HepG2 (cell line): ENCODE measurements around the gene FAM3A. TPM values are rescaled to one million over a fixed set of nuclear protein-coding genes. Genes with fewer than 3 reads are reported as not detected.

Source experiments
- ATAC-seq: fragments of 200-7000 bp; cut with Tn5 transposase; 3 replicates; pipeline ENCODE4 v1.9.1; 2020; ENCODE audit warnings: mild to moderate bottlenecking, moderate library complexity
- BruUV-seq: library from RNA; stranded (reverse); fragments of 400-500 nt; replicated peaks from 2 replicates; lab custom pipeline; 2021; lab: Mats Ljungman, UMichigan
- CTCF ChIA-PET: fragments of 300-600 bp; formaldehyde crosslinking; extraction: SDS; loops from one replicate; lab custom pipeline; 2021; ENCODE audit warnings: low total read pairs, inconsistent platforms, low intra/inter-chr PET ratio; lab: Yijun Ruan, JAX
- POLR2A ChIA-PET: fragments of 350-600 bp; sonication (Branson Sonifier 250); formaldehyde crosslinking; loops from one replicate; lab custom pipeline; 2020; ENCODE audit warnings: antibody characterized with exemption, inconsistent platforms; lab: Yijun Ruan, JAX
- DNase-seq: peaks from one replicate; pipeline ENCODE4 v3.0.0-alpha.2; 2015; ENCODE audit warnings: low spot score
- FAIRE-seq: peaks from 3 replicates; lab custom pipeline; 2011; peaks lifted over from hg19 to GRCh38; lab: Jason Lieb, UNC
- H2AFZ ChIP-seq: one replicate; pipeline ENCODE4 v1.6.1; 2011; ENCODE audit warnings: low read length, inconsistent platforms
- H3K27ac ChIP-seq: fragments of 300-600 bp; 3 replicates; pipeline ENCODE4 v1.8.0; 2011; ENCODE audit warnings: mixed run types, mild to moderate bottlenecking, mixed read lengths, low read length, inconsistent platforms; ENCODE audit not compliant: insufficient read depth; ENCODE audit errors: extremely low read length
- H3K27me3 ChIP-seq, 2 experiments: fragments of 200-600 bp in 1 of 2; 2 replicates in 1 of 2; 3 replicates in 1 of 2; pipeline versions ENCODE4 v1.6.0 to v1.8.0; 2011; ENCODE audit warnings: low read length in 2 of 2, mild to moderate bottlenecking in 2 of 2, moderate library complexity in 2 of 2, inconsistent platforms in 1 of 2; ENCODE audit not compliant: insufficient read depth in 2 of 2, control insufficient read depth in 1 of 2
- H3K36me3 ChIP-seq, 2 experiments: fragments of 200-600 bp in 1 of 2; replicated peaks in 1 of 2; 2 replicates in 1 of 2; 3 replicates in 1 of 2; pipeline versions ENCODE4 v1.5.1 to v1.8.0; 2011; ENCODE audit warnings: low read length in 2 of 2, inconsistent platforms in 1 of 2; ENCODE audit not compliant: insufficient read depth in 2 of 2, control insufficient read depth in 1 of 2
- H3K4me1 ChIP-seq: 2 replicates; pipeline ENCODE4 v1.5.1; 2012; ENCODE audit warnings: low read length, inconsistent platforms; ENCODE audit not compliant: insufficient read depth
- H3K4me2 ChIP-seq: 2 replicates; pipeline ENCODE4 v1.6.0; 2011; ENCODE audit warnings: low read depth, low read length, inconsistent platforms
- H3K4me3 ChIP-seq, 3 experiments: fragments of 200-600 bp in 1 of 3; sonication (generic), shearing (Covaris generic) in 1 of 3; replicated peaks in 1 of 3; 2 replicates each; pipeline ENCODE4 v1.5.1; 2011 to 2016; ENCODE audit warnings: low read length in 3 of 3, inconsistent platforms in 2 of 3, low read depth in 2 of 3, mild to moderate bottlenecking in 2 of 3, control low read depth in 1 of 3, mixed read lengths in 1 of 3; ENCODE audit not compliant: insufficient read depth in 1 of 3
- H3K79me2 ChIP-seq: one replicate; pipeline ENCODE4 v1.6.1; 2011; ENCODE audit warnings: low read length, inconsistent platforms; ENCODE audit not compliant: insufficient read depth
- H3K9ac ChIP-seq: 2 replicates; pipeline ENCODE4 v1.6.0; 2011; ENCODE audit warnings: mild to moderate bottlenecking, low read depth, low read length, inconsistent platforms; ENCODE audit not compliant: insufficient read depth
- H3K9me3 ChIP-seq: 2 replicates; pipeline ENCODE4 v1.5.1; 2012; ENCODE audit warnings: mild to moderate bottlenecking, low read length
- H4K20me1 ChIP-seq: 2 replicates; pipeline ENCODE4 v1.6.0; 2011; ENCODE audit warnings: inconsistent platforms, mild to moderate bottlenecking, low read length, moderate library complexity; ENCODE audit not compliant: insufficient read depth
- CSRNP2 ChIP-seq: sonication (generic); formaldehyde crosslinking; conservative IDR thresholded peaks from 2 replicates; pipeline ENCODE4 v1.8.0; 2022; ENCODE audit warnings: low read depth, missing genetic modification reagents
- CTCF ChIP-seq: sonication (generic); formaldehyde crosslinking; IDR thresholded peaks from 2 replicates; pipeline ENCODE4 v1.5.0; 2020; ENCODE audit warnings: mild to moderate bottlenecking, missing genetic modification reagents, moderate library complexity
- RAD51 ChIP-seq: fragments of 450-650 bp; IDR thresholded peaks from 2 replicates; pipeline ENCODE4 v1.6.1; 2016; ENCODE audit warnings: borderline replicate concordance
- USF2 ChIP-seq, 2 experiments: sonication (generic) in 1 of 2; formaldehyde crosslinking in 1 of 2; IDR thresholded peaks; 2 replicates each; pipeline versions ENCODE4 v1.5.1 to v1.6.1; 2011 to 2020; ENCODE audit warnings: borderline replicate concordance in 1 of 2, low read depth in 1 of 2, low read length in 1 of 2, mild to moderate bottlenecking in 1 of 2, missing genetic modification reagents in 1 of 2, moderate library complexity in 1 of 2
- YY1 ChIP-seq: IDR thresholded peaks from 2 replicates; pipeline ENCODE4 v1.6.1; 2011; ENCODE audit warnings: low read length, low read depth, moderate library complexity, mild to moderate bottlenecking; ENCODE audit not compliant: insufficient read depth, insufficient replicate concordance
- WGBS: methylation state at CpG from one replicate; pipeline ENCODE4 v1.1.6; 2017; ENCODE audit warnings: low lambda C conversion rate; 5-methylcytosine and 5-hydroxymethylcytosine counted together
- in situ Hi-C: cut with HindIII; loops from 2 replicates; pipeline ENCODE4 v1.10.0; 2017; ENCODE audit warnings: low pct_unique_long_range_greater_than_20kb; ENCODE audit not compliant: extremely low pct_ligation_motif_present
- intact Hi-C: fragments of 100-400 bp; cut with micrococcal nuclease; formaldehyde crosslinking; loops from one replicate; pipeline ENCODE4 v1.10.0; 2022; ENCODE audit not compliant: unreplicated experiment
- polyA plus RNA-seq, 8 experiments: library from polyadenylated mRNA; depleted of rRNA in 3 of 8; stranded (reverse) in 7 of 8; unstranded in 1 of 8; fragments of >200 nt; fragmentation: Illumina TruSeq in 4 of 8; extraction: Trizol in 4 of 8; gene quantifications; 2 replicates each; pipeline versions ENCODE4 v1.2.1 to v1.2.3, GENCODE V29; 2011 to 2016; ENCODE audit warnings: low read depth in 4 of 8, missing spikeins in 1 of 8, mixed read lengths in 1 of 8; ENCODE audit not compliant: insufficient read depth in 1 of 8
- total RNA-seq, 5 experiments: library from RNA; depleted of rRNA; stranded (reverse); fragments of >200 nt; fragmentation: Illumina TruSeq; extraction: Trizol; gene quantifications; 2 replicates each; pipeline ENCODE4 v1.2.3, GENCODE V29; 2016; ENCODE audit warnings: low read depth in 1 of 5
- TF ChIP-seq, protein P1 (sequence below): sonication (generic); formaldehyde crosslinking; IDR thresholded peaks from 2 replicates; pipeline ENCODE4 v1.4.0; 2020; ENCODE audit warnings: missing genetic modification reagents

Gene FAM3A
- total and polyA plus RNA-seq, 2 of the 13 experiments (the other 11 are each of a cell fraction or from before 2014, with no cell fraction given): 11.2 to 22.7 TPM

- no peak for TF ChIP-seq CSRNP2
- TF ChIP-seq, protein P1, sequence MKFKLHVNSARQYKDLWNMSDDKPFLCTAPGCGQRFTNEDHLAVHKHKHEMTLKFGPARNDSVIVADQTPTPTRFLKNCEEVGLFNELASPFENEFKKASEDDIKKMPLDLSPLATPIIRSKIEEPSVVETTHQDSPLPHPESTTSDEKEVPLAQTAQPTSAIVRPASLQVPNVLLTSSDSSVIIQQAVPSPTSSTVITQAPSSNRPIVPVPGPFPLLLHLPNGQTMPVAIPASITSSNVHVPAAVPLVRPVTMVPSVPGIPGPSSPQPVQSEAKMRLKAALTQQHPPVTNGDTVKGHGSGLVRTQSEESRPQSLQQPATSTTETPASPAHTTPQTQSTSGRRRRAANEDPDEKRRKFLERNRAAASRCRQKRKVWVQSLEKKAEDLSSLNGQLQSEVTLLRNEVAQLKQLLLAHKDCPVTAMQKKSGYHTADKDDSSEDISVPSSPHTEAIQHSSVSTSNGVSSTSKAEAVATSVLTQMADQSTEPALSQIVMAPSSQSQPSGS (CRISPR knock-in tag): no peak
These were observed 33.2 kb downstream of the FAM3A start (continued) for GRCh38 chrX:154482786-154483185.

DNA sequence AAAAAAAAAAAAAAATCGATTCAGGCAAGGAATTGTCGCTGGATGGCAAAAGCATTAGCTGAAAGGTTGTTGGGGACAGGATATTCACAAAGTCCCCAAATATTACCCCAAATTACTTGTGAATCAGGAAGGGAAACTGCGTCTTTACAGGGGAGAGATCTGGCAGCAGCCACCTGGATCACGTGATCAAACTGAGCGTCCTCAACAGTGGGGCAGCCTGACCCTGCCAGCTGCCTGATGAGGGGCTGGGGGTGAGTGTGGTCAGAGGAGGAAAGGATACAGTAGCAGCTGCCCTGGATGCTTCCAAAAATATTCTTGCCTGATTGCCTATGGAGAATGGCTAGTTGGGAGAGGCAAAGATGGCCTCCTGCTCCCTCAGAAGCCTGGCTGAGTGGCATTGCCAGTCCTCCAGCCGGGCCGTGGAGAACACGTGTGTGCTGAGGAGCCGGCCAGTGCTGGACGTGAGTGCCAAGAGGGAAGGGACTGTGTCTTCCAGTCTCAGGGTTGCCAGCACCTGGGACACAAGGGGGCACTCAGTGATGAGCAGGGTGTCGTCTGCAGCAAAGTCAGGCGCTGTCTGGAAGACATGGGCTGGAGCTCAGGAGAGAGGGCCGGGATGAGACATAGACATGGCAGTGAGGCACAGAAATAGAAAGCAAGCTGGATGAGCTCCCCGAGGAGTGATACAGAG lies 34.0 kb downstream of the FAM3A start:
- H3K36me3 ChIP-seq: no peaks in the 10 kb centered on the region; a peak in 1 of 5 replicates
- no peaks in the 10 kb centered on the region for H3K79me2 ChIP-seq
- peaks cover 26% of the 10 kb centered on the region for H3K4me1 ChIP-seq
- no peak for ATAC-seq
- no peaks in the 10 kb centered on the region for H4K20me1 ChIP-seq
- no peak overlapping the region for H3K9ac ChIP-seq
- no peak overlapping the region for H3K27ac ChIP-seq
- no peak for FAIRE-seq
- no peak overlapping the region for H2AFZ ChIP-seq
- H3K4me3 ChIP-seq: no peak overlapping the region
- WGBS: 45% methylated on average over 9 of the region's 14 CpGs
- in situ Hi-C loops: loop anchor here (5.0 kb wide), 1 partner anchor 35 kb away; the partner anchor contains the start of gene FAM3A
- DNase-seq: no peak
- intact Hi-C loops: no loop called here
- no TSS peak for BruUV-seq
- CTCF ChIA-PET: no interaction called here
- H3K9me3 ChIP-seq: no peaks in the 10 kb centered on the region
- no peaks in the 10 kb centered on the region for H3K27me3 ChIP-seq
- H3K4me2 ChIP-seq: peak overlapping the region; percentile 12; the same call in 1 of the 2 replicates
- peak; percentile 52; the same call in 1 of the 2 replicates for TF ChIP-seq RAD51
- TF ChIP-seq CTCF (CRISPR knock-in tag): peak; percentile 19
- TF ChIP-seq YY1: no peak
- peak; percentile 21; the same call in 1 of the 2 replicates for TF ChIP-seq USF2 (IDR thresholded peaks at IDR 0.05; ENCODE audit: low read depth, low read length)
- no peak for TF ChIP-seq USF2 (CRISPR knock-in tag; IDR thresholded peaks at IDR 0.05; ENCODE audit: borderline replicate concordance)
- POLR2A ChIA-PET: interaction anchor here (2.3 kb wide), 1 partner anchor 8 kb away, joined by 11 read pairs; the partner anchor contains the start of gene SLC10A3
